Gastrocnemius medialis (tissue), 4 donors: ENCODE results near the gene PTPN3.

Experiments
- POLR2A ChIP-seq, 2 donors: fragments of 450-650 bp; IDR thresholded peaks; one replicate each; pipeline ENCODE4 v1.6.1; 2017; ENCODE audit warnings: antibody characterized with exemption in 2 of 2, mild to moderate bottlenecking in 2 of 2, moderate library complexity in 2 of 2
- TF ChIP-seq, protein P1 (sequence below), 5 experiments: fragments of 450-650 bp in 3 of 5; fragments of 200-600 bp in 2 of 5; sonication (generic) in 2 of 5; IDR thresholded peaks in 4 of 5; conservative IDR thresholded peaks in 1 of 5; 1 replicate in 4 of 5; 2 replicates in 1 of 5; pipeline ENCODE4 v1.5.1; 2016 to 2019; ENCODE audit warnings: antibody characterized with exemption in 5 of 5, mild to moderate bottlenecking in 3 of 5, moderate library complexity in 3 of 5

DNA sequence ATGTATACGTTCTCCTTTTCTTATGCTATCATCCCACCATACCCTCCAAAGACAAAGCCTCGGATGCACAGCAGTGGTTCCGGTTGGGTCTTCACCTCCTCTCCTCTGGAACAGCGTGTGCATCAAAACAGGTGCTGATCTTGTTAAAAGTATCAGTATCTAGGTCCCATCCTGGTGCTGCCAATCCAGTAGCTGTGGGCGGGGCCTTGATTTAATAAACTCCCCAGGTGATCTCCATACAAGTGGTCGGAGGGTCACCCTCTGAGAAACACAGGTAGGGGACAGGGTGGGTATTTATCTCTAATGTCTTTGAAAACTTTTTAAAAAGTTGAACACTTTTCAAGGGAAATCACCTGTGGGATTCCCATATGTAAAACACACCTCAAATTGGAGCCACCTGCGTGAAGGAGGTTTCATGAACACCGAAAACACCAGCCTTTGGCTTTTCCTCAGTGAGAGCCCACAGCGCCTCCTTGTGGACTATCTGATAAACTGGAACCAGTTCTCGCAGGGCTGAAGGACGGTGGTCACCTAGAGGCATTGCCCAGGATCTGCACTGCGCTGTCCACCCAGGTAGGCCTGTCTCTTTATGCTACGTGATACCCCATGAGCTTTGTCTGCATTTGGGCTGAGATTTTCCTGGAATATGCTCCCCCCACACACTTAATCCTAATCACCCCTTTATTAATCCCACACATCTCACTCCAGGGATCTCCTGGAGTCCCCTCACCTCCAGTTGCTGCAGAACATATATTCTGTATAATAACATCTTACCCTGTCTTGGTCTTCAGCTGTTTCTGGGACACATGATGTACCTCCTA lies 96.7 kb downstream of the PTPN3 start:
- TF ChIP-seq, protein P1, sequence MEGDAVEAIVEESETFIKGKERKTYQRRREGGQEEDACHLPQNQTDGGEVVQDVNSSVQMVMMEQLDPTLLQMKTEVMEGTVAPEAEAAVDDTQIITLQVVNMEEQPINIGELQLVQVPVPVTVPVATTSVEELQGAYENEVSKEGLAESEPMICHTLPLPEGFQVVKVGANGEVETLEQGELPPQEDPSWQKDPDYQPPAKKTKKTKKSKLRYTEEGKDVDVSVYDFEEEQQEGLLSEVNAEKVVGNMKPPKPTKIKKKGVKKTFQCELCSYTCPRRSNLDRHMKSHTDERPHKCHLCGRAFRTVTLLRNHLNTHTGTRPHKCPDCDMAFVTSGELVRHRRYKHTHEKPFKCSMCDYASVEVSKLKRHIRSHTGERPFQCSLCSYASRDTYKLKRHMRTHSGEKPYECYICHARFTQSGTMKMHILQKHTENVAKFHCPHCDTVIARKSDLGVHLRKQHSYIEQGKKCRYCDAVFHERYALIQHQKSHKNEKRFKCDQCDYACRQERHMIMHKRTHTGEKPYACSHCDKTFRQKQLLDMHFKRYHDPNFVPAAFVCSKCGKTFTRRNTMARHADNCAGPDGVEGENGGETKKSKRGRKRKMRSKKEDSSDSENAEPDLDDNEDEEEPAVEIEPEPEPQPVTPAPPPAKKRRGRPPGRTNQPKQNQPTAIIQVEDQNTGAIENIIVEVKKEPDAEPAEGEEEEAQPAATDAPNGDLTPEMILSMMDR (IDR thresholded peaks at IDR 0.05 in 4 of 5, conservative IDR thresholded peaks at IDR 0.05 in 1 of 5): peak; percentile 28 to 64 (median 39)
- no peak for TF ChIP-seq POLR2A (IDR thresholded peaks at IDR 0.05)
